Measurements from ENCODE around the gene SPRN. TPM values are rescaled to one million over a fixed set of nuclear protein-coding genes. Genes with fewer than 3 reads are reported as not detected.

SPRN gene
- total RNA-seq, 2 experiments from 2014 or later: not detected

GRCh38 chr10:133461027-133461426, 36.6 kb upstream of the SPRN start:
- Mint-ChIP-seq H3K4me3 (no peak overlapping the region), H3K27me3 (no peaks in the 10 kb centered on the region), H3K36me3 (no peaks in the 10 kb centered on the region), H3K4me1 (no peaks in the 10 kb centered on the region), H3K9me3 (no peaks in the 10 kb centered on the region), H3K27ac (no peak overlapping the region)
- DNase-seq (no peak), ATAC-seq (ENCODE audit: low read depth) (no peak)
- POLR2A ChIA-PET: no interaction called here

GRCh38 chr10:133460208-133460769, 35.9 kb upstream of the SPRN start:
- ATAC-seq (ENCODE audit: low read depth): no peak
- Mint-ChIP-seq H3K4me1 (no peaks in the 10 kb centered on the region), H3K4me3 (no peak overlapping the region), H3K36me3 (no peaks in the 10 kb centered on the region), H3K27ac (no peak overlapping the region), H3K27me3 (no peaks in the 10 kb centered on the region), H3K9me3 (no peaks in the 10 kb centered on the region)
- no peak for DNase-seq
- POLR2A ChIA-PET: no interaction called here

- POLR2A ChIA-PET: no interaction called here
- DNase-seq: peak; percentile 23
- Mint-ChIP-seq H3K4me1 (no peaks in the 10 kb centered on the region), H3K27me3 (no peaks in the 10 kb centered on the region), H3K4me3 (no peak overlapping the region), H3K27ac (no peak overlapping the region), H3K9me3 (no peaks in the 10 kb centered on the region), H3K36me3 (no peaks in the 10 kb centered on the region)
- no peak for ATAC-seq (ENCODE audit: low read depth)
Measured at GRCh38 chr10:133459454-133460207, 35.2 kb upstream of the SPRN start.

- H3K9me3 Mint-ChIP-seq: no peaks in the 10 kb centered on the region
- no peak overlapping the region for H3K4me3 Mint-ChIP-seq
- no peaks in the 10 kb centered on the region for H3K36me3 Mint-ChIP-seq
- H3K4me1 Mint-ChIP-seq: no peaks in the 10 kb centered on the region
- peak; percentile 17 for DNase-seq
- ATAC-seq (ENCODE audit: low read depth): no peak
- POLR2A ChIA-PET: no interaction called here
- H3K27me3 Mint-ChIP-seq: no peaks in the 10 kb centered on the region
- H3K27ac Mint-ChIP-seq: no peak overlapping the region
Measured at GRCh38 chr10:133458710-133459453, 34.5 kb upstream of the SPRN start.

- H3K9me3 Mint-ChIP-seq: no peaks in the 10 kb centered on the region
- no peak overlapping the region for H3K27ac Mint-ChIP-seq
- DNase-seq: peak; percentile 25
- no peaks in the 10 kb centered on the region for H3K4me1 Mint-ChIP-seq
- POLR2A ChIA-PET: no interaction called here
- no peak for ATAC-seq (ENCODE audit: low read depth)
- no peaks in the 10 kb centered on the region for H3K27me3 Mint-ChIP-seq
- no peaks in the 10 kb centered on the region for H3K36me3 Mint-ChIP-seq
- H3K4me3 Mint-ChIP-seq: no peak overlapping the region
Measured at GRCh38 chr10:133458021-133458709, 33.7 kb upstream of the SPRN start.

- DNase-seq (peak; percentile 17), ATAC-seq (ENCODE audit: low read depth) (no peak)
- H3K36me3 Mint-ChIP-seq: no peaks in the 10 kb centered on the region
- H3K27me3 Mint-ChIP-seq: no peaks in the 10 kb centered on the region
- H3K27ac Mint-ChIP-seq: no peak overlapping the region
- no peaks in the 10 kb centered on the region for H3K4me1 Mint-ChIP-seq
- H3K9me3 Mint-ChIP-seq: no peaks in the 10 kb centered on the region
- POLR2A ChIA-PET: no interaction called here
- H3K4me3 Mint-ChIP-seq: no peak overlapping the region
Measured at GRCh38 chr10:133457100-133457841, 32.8 kb upstream of the SPRN start.

GRCh38 chr10:133456041-133456951, 31.9 kb upstream of the SPRN start:
- Mint-ChIP-seq H3K27ac (no peak overlapping the region), H3K4me1 (no peaks in the 10 kb centered on the region), H3K4me3 (no peak overlapping the region), H3K9me3 (no peaks in the 10 kb centered on the region), H3K36me3 (no peaks in the 10 kb centered on the region), H3K27me3 (no peaks in the 10 kb centered on the region)
- ATAC-seq (ENCODE audit: low read depth) (no peak), DNase-seq (no peak)
- POLR2A ChIA-PET: no interaction called here

- peaks cover 3% of the 10 kb centered on the region for H3K27me3 Mint-ChIP-seq
- H3K9me3 Mint-ChIP-seq: no peaks in the 10 kb centered on the region
- POLR2A ChIA-PET: no interaction called here
- H3K4me3 Mint-ChIP-seq: no peak overlapping the region
- DNase-seq (no peak), ATAC-seq (ENCODE audit: low read depth) (no peak)
- H3K27ac Mint-ChIP-seq: no peak overlapping the region
- no peaks in the 10 kb centered on the region for H3K36me3 Mint-ChIP-seq
- no peaks in the 10 kb centered on the region for H3K4me1 Mint-ChIP-seq
Measured at GRCh38 chr10:133455611-133456031, 31.2 kb upstream of the SPRN start.

- no peak overlapping the region for H3K27ac Mint-ChIP-seq
- H3K36me3 Mint-ChIP-seq: no peaks in the 10 kb centered on the region
- H3K4me3 Mint-ChIP-seq: no peak overlapping the region
Measured at GRCh38 chr10:133455196-133455595, 30.8 kb upstream of the SPRN start.

GRCh38 chr10:133454204-133454893, 29.9 kb upstream of the SPRN start:
- POLR2A ChIA-PET: no interaction called here
- peaks cover 3% of the 10 kb centered on the region for H3K27me3 Mint-ChIP-seq
- no peak overlapping the region for H3K4me3 Mint-ChIP-seq
- ATAC-seq (ENCODE audit: low read depth): no peak
- peaks cover 2% of the 10 kb centered on the region for H3K9me3 Mint-ChIP-seq
- no peaks in the 10 kb centered on the region for H3K4me1 Mint-ChIP-seq
- H3K36me3 Mint-ChIP-seq: no peaks in the 10 kb centered on the region
- no peak overlapping the region for H3K27ac Mint-ChIP-seq
- no peak for DNase-seq

More at GRCh38 chr10:133455196-133455595, 30.8 kb upstream of the SPRN start:
- no peaks in the 10 kb centered on the region for H3K9me3 Mint-ChIP-seq
- no peaks in the 10 kb centered on the region for H3K4me1 Mint-ChIP-seq
- no peak for ATAC-seq (ENCODE audit: low read depth)
- DNase-seq: no peak
- H3K27me3 Mint-ChIP-seq: peaks cover 3% of the 10 kb centered on the region
- POLR2A ChIA-PET: no interaction called here

GRCh38 chr10:133453516-133454203, 29.2 kb upstream of the SPRN start, which contains the start of gene SCART1:
Gene SCART1, plus strand, starts transcription at chr10:133453945. Its CDS starts 53 bp downstream, at chr10:133453998.
- H3K27me3 Mint-ChIP-seq: peaks cover 6% of the 10 kb centered on the region
- H3K36me3 Mint-ChIP-seq: no peaks in the 10 kb centered on the region
- H3K9me3 Mint-ChIP-seq: peaks cover 4% of the 10 kb centered on the region
- no peak within 1 kb of the TSS for H3K4me3 Mint-ChIP-seq
- POLR2A ChIA-PET: no interaction called here
- ATAC-seq (ENCODE audit: low read depth) (no peak), DNase-seq (no peak)
- H3K4me1 Mint-ChIP-seq: no peaks in the 10 kb centered on the region
- no peak within 1 kb of the TSS for H3K27ac Mint-ChIP-seq
